Activated naive CD8-positive, alpha-beta T cell treated with anti-CD3 and anti-CD28 coated beads, Interleukin-2, amount 50 U/mL, for 24 hours (primary cell): ENCODE data around the gene EEF1AKMT1.

Experiments
- ATAC-seq: fragments of 150-1000 bp; cut with Tn5 transposase; one replicate; pipeline ENCODE4 v1.10.0; 2021
- DNase-seq: peaks from one replicate; pipeline ENCODE4 v3.0.0; 2021
- H3K27ac Mint-ChIP-seq: one replicate; pipeline ENCODE4 v1.8.0; 2021; ENCODE audit warnings: mild to moderate bottlenecking, mixed read lengths
- H3K27me3 Mint-ChIP-seq: one replicate; pipeline ENCODE4 v1.8.0; 2021; ENCODE audit warnings: mixed read lengths
- H3K36me3 Mint-ChIP-seq: one replicate; pipeline ENCODE4 v1.8.0; 2021; ENCODE audit warnings: low read depth, mixed read lengths
- H3K4me1 Mint-ChIP-seq: one replicate; pipeline ENCODE4 v1.8.0; 2021; ENCODE audit warnings: mixed read lengths
- H3K4me3 Mint-ChIP-seq: one replicate; pipeline ENCODE4 v1.8.0; 2021; ENCODE audit warnings: mild to moderate bottlenecking, moderate library complexity, mixed read lengths
- H3K9me3 Mint-ChIP-seq: one replicate; pipeline ENCODE4 v1.8.0; 2021; ENCODE audit warnings: mixed read lengths

EEF1AKMT1 gene

DNA sequence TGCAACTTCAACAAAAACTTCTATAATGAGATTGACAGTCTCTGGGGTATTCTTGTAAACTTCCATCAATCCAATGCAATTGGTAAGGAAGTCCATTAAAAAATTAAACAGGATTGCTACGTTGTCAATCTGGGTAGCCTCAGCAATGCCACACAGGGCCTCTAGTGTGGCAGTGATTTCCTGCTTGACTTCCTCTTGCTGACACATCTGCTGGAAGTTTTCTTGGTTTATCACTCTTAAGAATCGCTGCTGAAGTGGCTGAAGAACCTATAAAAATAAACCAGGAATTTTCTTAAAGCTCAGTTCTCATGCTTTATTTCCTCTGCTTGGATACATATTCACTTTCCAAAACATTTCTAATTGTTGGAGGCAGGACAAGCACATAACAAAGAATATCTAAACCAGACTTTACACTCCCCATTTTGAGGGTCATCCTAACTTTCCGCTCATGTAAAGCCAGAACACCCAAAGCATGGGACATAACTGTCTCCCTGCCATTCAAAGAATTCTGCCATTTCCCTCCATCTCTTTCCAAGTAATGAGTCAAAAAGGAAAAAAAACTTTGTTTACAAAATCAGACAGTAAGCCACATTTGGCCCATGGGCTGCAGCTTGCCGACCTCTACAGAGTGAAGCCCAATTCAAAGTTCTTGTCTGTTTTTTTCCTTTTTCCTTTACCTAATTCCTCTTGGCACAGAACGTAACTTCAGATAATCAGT is 23.2 kb upstream of the EEF1AKMT1 start:
- Mint-ChIP-seq H3K4me1 (peaks cover 18% of the 10 kb centered on the region), H3K4me3 (no peak overlapping the region), H3K36me3 (peaks cover 56% of the 10 kb centered on the region), H3K27me3 (no peaks in the 10 kb centered on the region), H3K9me3 (no peaks in the 10 kb centered on the region), H3K27ac (no peak overlapping the region)
- DNase-seq (no peak), ATAC-seq (no peak)

DNA sequence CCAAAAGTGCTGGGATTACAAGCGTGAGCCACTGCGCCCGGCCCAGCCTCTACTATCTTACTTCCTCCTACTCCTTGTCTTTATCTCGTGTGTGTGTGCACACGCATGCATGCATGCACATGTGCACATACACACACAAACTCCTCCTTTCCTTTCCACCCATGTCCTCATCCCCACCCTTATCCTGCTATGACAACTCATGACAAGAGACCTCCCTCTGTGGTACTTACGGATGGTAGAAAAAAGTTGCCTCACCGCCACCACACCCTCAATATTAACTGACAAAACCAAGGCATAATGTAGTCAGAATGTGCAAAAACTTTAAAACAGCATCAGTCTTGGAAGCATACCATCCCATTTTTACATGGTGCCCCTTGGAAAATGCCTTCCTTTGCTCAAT is 15.9 kb upstream of the EEF1AKMT1 start:
- DNase-seq = no peak
- H3K4me1 Mint-ChIP-seq = no peaks in the 10 kb centered on the region
- H3K27ac Mint-ChIP-seq = no peak overlapping the region
- no peak overlapping the region for H3K4me3 Mint-ChIP-seq
- no peak for ATAC-seq
- no peaks in the 10 kb centered on the region for H3K9me3 Mint-ChIP-seq
- H3K36me3 Mint-ChIP-seq = peaks cover 39% of the 10 kb centered on the region
- H3K27me3 Mint-ChIP-seq = no peaks in the 10 kb centered on the region

DNA sequence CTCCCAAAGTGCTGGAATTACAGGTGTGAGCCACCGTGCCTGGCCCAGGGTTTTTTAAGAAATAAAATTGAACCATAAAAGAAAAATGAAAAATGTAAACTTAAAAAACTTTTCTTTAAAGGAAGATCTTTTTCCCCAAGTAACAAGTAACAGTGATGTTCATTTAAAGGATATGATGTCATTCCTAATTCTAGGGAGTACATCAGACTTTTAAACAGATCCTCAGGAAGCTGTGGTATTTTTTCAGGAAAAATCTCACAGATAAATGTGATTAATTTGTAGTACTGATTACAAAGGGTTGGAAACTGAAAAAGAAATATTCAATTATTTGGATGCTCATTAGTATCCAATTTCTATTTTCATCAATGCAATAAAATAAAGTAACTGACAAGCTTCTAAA is 14.6 kb upstream of the EEF1AKMT1 start:
- Mint-ChIP-seq H3K4me1 (no peaks in the 10 kb centered on the region), H3K4me3 (no peak overlapping the region), H3K36me3 (peaks cover 35% of the 10 kb centered on the region), H3K27ac (no peak overlapping the region), H3K9me3 (no peaks in the 10 kb centered on the region), H3K27me3 (no peaks in the 10 kb centered on the region)
- no peak for ATAC-seq
- no peak for DNase-seq

DNA sequence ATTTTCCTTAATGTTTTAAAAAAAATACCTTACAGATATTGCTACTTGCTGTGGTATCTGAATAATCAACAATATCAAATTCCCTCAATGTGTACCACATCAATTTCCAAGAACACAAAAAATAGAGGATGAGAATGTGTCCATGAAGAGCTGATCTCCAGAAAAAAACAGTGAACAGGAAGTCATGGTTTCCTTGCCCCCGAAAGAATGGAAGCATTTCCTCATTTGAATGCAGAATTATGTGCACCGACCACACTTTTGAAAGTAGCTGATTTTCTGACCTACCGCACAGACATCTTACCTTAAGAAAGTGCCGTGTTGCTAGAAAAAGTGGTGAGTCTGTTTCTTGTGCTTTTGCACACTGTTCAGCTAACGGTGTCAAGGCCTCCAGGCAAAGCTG is 13.4 kb upstream of the EEF1AKMT1 start:
- H3K27me3 Mint-ChIP-seq = no peaks in the 10 kb centered on the region
- H3K4me1 Mint-ChIP-seq = no peaks in the 10 kb centered on the region
- no peaks in the 10 kb centered on the region for H3K9me3 Mint-ChIP-seq
- no peak overlapping the region for H3K4me3 Mint-ChIP-seq
- no peak overlapping the region for H3K27ac Mint-ChIP-seq
- peaks cover 41% of the 10 kb centered on the region for H3K36me3 Mint-ChIP-seq
- DNase-seq = no peak
- ATAC-seq = no peak

DNA sequence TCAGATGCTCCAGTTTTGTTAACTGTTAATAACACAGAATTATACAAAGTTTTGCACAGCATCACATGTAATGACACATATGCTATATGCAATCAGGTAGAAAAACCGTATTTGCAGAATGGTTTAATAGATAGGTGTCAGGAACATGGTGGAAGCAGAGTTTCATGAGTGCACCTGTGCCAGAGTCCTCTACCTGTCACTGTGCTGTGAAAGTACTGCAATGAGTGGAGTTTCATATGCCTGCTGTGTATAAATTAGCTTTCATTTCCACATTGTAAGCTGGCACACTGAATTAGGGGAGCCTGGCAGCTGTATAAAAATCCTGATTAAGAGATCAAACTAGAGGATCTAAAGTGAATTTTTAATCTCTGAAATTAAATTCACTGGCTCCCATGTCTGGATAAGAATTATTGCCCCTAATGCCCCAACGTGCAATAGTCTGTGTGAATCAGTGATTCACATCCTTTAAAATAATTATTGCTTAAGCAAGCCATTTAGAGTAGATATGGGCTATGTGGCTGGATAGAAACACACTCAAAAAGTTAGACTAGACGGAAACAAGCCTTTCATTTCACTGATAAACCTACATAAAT is 8.5 kb upstream of the EEF1AKMT1 start:
- DNase-seq (no peak), ATAC-seq (no peak)
- Mint-ChIP-seq H3K4me3 (no peak overlapping the region), H3K9me3 (no peaks in the 10 kb centered on the region), H3K27me3 (no peaks in the 10 kb centered on the region), H3K27ac (no peak overlapping the region), H3K4me1 (no peaks in the 10 kb centered on the region), H3K36me3 (peaks cover 38% of the 10 kb centered on the region)

DNA sequence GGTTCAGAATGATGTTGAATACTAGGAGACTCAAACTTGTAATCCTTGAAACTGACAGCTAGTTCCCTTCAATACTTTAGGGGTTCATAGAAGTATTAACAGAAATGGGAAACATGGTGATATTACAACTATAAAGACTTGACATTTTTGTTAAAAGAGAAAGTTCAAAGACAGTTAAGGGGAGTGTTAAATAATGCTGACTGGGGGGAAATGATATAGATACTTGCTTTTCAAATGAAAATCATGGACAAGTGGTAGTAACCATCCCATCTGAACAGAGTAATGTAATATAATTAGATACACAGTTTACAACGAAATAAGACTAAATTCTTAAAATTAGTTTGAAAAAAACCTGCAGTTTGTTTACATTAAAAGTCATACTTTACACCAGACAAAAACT is 6.6 kb upstream of the EEF1AKMT1 start:
- Mint-ChIP-seq H3K9me3 (no peaks in the 10 kb centered on the region), H3K27me3 (no peaks in the 10 kb centered on the region), H3K36me3 (peaks cover 41% of the 10 kb centered on the region), H3K4me3 (no peak overlapping the region), H3K27ac (no peak overlapping the region), H3K4me1 (peaks cover 3% of the 10 kb centered on the region)
- ATAC-seq = no peak
- DNase-seq = no peak

DNA sequence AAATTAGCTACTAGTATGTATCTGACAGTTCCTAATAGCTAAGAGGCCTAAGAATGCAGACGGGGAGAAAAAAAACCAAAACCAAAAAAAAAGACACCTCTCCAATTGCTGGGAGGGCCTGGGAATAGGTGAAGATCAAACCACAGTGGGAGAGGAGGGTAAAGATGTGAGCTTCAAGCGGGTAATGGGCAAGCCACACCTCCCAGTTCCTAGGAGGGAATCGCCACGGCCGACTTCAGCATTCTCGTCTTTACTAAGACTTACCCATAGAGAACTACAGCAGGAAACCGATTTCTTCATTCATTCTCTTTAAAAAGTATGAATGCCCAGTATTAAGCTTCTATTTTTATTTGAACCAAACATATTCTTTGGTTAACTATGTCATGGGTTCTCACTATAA is 5.6 kb upstream of the EEF1AKMT1 start:
- DNase-seq (no peak), ATAC-seq (no peak)
- no peaks in the 10 kb centered on the region for H3K27me3 Mint-ChIP-seq
- peak overlapping the region; percentile 53 for H3K27ac Mint-ChIP-seq
- H3K9me3 Mint-ChIP-seq = no peaks in the 10 kb centered on the region
- peaks cover 50% of the 10 kb centered on the region for H3K36me3 Mint-ChIP-seq
- H3K4me1 Mint-ChIP-seq = peaks cover 9% of the 10 kb centered on the region
- H3K4me3 Mint-ChIP-seq = no peak overlapping the region

DNA sequence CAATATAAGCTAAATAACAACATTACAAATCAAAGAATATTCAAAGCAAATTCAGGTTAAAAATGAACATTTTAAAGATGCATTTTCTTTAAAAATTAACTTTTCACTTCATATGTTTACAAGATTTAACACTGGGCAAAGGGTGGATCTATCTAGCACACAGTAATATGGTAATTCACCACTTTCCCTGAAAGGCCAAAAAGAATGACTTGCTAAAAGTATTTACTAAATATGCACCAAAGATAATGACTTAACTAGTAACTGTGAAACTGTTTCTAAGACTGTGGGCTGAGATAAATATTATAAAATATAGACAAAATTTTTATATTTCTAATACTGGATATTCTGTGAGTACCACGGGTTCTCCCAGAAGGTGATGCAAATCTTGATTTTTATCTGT is 4.5 kb upstream of the EEF1AKMT1 start:
- H3K27ac Mint-ChIP-seq = no peak overlapping the region
- peaks cover 47% of the 10 kb centered on the region for H3K36me3 Mint-ChIP-seq
- H3K9me3 Mint-ChIP-seq = no peaks in the 10 kb centered on the region
- no peak for DNase-seq
- H3K27me3 Mint-ChIP-seq = no peaks in the 10 kb centered on the region
- no peak for ATAC-seq
- peaks cover 14% of the 10 kb centered on the region for H3K4me1 Mint-ChIP-seq
- no peak overlapping the region for H3K4me3 Mint-ChIP-seq

DNA sequence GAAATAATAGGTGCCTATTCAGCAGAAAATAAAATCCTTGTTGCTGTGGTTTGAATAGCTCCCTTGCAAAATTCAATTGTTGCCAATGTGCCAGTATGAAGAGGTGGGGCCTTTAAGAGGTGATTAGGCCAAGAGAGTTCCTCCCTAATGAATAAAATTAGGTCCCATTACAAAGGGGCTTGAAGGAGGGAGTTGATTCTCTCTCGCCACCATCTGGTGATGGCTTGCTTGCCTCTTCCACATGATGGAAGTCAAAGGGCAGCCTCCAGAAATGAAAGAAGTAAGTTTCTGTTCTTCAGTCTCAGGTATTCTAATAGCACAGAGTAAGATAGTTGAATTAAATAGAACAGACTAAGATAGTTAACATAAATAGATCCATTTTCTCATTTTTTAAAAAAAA is 3.0 kb upstream of the EEF1AKMT1 start:
- H3K4me3 Mint-ChIP-seq = no peak overlapping the region
- H3K9me3 Mint-ChIP-seq = no peaks in the 10 kb centered on the region
- DNase-seq = no peak
- H3K4me1 Mint-ChIP-seq = peaks cover 23% of the 10 kb centered on the region
- no peaks in the 10 kb centered on the region for H3K27me3 Mint-ChIP-seq
- no peak overlapping the region for H3K27ac Mint-ChIP-seq
- H3K36me3 Mint-ChIP-seq = peaks cover 43% of the 10 kb centered on the region
- no peak for ATAC-seq

DNA sequence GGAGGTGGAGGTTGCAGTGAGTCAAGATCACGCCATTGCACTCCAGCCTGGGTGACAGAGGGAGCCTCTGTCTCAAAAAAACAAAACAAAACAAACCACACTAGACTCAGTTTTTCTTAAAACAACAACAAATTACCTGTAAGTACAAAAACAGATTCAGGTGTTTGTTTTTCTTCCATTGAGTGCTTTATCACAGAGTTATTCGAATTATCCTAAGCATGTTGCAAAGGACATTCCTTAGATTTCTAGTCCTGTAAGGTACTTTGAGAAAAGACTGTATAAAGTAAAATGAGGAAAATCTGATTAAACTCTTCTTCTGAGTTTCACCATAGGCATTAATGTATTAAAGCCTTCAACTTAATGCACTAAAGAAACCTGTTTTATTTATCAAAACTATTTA is 2.2 kb upstream of the EEF1AKMT1 start:
- Mint-ChIP-seq H3K9me3 (peaks cover 3% of the 10 kb centered on the region), H3K27me3 (no peaks in the 10 kb centered on the region), H3K27ac (no peak overlapping the region), H3K4me3 (no peak overlapping the region), H3K4me1 (peaks cover 29% of the 10 kb centered on the region), H3K36me3 (peaks cover 43% of the 10 kb centered on the region)
- DNase-seq (no peak), ATAC-seq (no peak)

DNA sequence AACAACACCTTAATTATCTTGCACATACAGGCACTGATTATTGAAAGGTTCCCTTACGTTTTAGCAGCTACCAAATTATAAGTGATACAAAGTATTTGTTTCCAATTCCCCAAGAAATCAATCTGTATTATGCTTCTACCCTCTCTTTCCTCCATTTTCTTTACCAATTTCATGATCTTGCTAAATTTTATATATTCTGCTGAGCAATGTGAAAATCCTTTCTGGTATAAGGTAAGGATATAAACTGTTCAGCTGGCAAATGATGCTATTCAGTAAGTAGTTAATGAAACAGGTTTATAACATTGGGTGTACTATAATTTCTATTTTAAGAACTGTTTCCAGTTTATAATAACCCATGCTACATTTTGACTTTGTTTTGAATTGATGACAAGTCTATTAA is 985 bp upstream of the EEF1AKMT1 start:
- Mint-ChIP-seq H3K9me3 (peaks cover 11% of the 10 kb centered on the region), H3K27ac (peak overlapping the region; percentile 98), H3K36me3 (peaks cover 52% of the 10 kb centered on the region), H3K4me1 (peaks cover 39% of the 10 kb centered on the region), H3K4me3 (peak overlapping the region; percentile 93), H3K27me3 (no peaks in the 10 kb centered on the region)
- no peak for DNase-seq
- ATAC-seq = no peak

DNA sequence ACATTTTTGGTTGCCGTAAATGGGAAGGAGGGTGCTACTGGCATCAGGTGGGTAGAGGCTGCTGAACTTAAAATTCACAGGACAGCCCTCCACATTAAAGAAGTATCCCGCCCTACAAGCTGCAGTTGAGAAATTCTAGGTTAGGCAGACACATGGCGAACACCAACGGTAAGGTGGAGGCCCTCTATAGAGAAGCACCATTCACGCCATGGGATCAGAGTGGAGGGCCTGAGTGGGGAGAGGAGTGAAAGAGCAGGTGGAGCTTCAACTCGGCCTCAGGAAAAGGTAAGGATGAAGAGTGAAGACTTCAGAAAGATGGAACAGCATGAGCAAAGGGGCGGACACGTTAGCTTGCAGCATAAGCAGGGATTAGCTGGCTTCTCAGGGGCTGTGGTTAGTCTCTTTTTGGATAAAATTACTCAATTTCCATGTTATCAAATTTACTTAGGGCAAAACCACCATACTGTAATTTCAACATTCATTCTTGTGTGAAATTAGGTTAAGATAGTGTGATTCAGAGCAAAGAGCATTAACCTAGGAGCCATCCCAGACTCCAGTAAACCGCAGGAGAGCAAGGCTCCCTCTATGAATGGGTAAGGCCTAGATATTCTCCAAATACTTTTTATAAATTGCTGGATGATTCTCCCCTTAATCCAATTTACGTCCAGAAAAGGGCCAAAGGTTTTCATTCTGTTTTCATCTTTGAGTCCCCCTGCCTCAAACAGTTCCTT is 1.2 kb downstream of the EEF1AKMT1 start:
- Mint-ChIP-seq H3K9me3 (peaks cover 31% of the 10 kb centered on the region), H3K27me3 (no peaks in the 10 kb centered on the region), H3K4me3 (peak overlapping the region; percentile 93), H3K36me3 (peaks cover 69% of the 10 kb centered on the region), H3K4me1 (peaks cover 50% of the 10 kb centered on the region), H3K27ac (peak overlapping the region; percentile 98)
- ATAC-seq (no peak), DNase-seq (peak; percentile 7)

DNA sequence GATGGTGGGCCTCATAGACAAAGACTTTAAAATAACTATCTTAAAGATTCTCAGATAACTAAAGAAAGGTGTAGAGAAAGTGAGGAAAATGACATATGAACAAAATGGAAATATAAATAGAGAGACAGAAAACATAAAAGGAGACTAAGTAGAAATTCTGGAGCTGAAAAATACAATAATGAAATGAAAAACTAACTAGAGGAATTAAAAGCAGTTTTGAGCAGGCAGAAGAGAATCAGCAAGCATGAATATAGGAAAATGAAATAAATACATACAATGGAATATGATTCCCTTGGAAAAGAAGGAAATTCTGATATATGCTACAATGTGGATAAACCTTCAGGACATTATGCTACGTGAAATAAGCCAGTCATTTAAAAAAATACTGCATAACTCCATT is 3.9 kb downstream of the EEF1AKMT1 start:
- H3K4me3 Mint-ChIP-seq = peak overlapping the region; percentile 5
- no peaks in the 10 kb centered on the region for H3K27me3 Mint-ChIP-seq
- H3K9me3 Mint-ChIP-seq = peaks cover 36% of the 10 kb centered on the region
- DNase-seq (no peak), ATAC-seq (no peak)
- H3K4me1 Mint-ChIP-seq = peaks cover 46% of the 10 kb centered on the region
- H3K36me3 Mint-ChIP-seq = peaks cover 59% of the 10 kb centered on the region
- no peak overlapping the region for H3K27ac Mint-ChIP-seq

DNA sequence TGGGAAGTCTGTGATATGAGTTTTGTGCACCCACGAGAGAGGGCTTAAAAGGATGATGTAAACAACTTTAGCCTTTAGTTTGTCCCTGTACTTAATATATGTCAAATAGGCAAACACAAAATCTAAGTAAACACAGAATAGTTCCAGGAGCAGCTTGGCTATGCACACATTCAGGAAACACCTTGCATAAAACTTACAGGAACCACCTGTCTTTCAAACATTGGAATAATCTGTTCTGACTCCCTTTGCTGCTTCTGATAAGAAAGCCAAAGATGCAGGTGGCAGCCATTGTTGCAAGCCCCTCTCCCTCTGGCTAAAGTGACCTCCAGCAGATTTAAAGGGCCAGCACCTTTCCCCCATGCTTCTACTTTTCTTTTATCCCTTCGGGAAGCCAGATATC is 4.7 kb downstream of the EEF1AKMT1 start:
- no peak overlapping the region for H3K4me3 Mint-ChIP-seq
- H3K9me3 Mint-ChIP-seq = peaks cover 36% of the 10 kb centered on the region
- H3K27ac Mint-ChIP-seq = no peak overlapping the region
- ATAC-seq (no peak), DNase-seq (no peak)
- H3K27me3 Mint-ChIP-seq = no peaks in the 10 kb centered on the region
- H3K36me3 Mint-ChIP-seq = peaks cover 54% of the 10 kb centered on the region
- peaks cover 40% of the 10 kb centered on the region for H3K4me1 Mint-ChIP-seq

DNA sequence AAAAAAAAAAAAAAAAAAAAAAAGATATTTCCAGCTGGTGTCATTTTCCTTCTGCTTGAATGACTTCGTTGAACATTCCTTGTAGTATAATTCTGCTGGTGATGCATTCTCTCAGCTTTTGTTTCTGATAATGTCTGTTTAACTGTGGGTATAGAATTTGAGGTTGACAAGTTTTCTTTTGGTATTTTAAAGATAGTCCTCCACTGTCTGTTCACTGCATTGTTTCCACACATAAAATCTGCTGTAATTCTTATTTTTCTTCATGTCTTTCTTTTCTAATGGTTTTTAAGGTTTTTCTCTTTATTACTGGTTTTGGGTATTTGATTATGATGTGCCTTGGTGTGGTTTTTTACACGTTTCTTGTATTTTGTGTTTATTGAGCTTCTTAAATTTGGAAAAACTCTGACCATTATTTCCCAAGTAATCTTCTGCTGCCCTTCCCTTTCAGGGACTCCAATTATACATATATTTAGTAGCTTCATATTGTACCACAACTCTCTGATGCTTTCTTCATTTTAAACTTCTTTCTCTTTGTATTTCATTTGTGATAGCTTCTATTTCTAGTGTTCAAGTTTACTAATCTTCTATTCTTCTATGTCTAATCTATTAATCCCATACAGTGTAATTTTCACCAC is 6.3 kb downstream of the EEF1AKMT1 start:
- Mint-ChIP-seq H3K36me3 (peaks cover 45% of the 10 kb centered on the region), H3K4me3 (no peak overlapping the region), H3K27ac (no peak overlapping the region), H3K9me3 (peaks cover 36% of the 10 kb centered on the region), H3K4me1 (peaks cover 31% of the 10 kb centered on the region), H3K27me3 (no peaks in the 10 kb centered on the region)
- ATAC-seq (no peak), DNase-seq (no peak)
